RPMI7951 (cell line): Measurements from ENCODE around the gene EPHB1. TPM values are rescaled to one million over a fixed set of nuclear protein-coding genes. Genes with fewer than 3 reads are reported as not detected.
A peak's percentile ranks its signal among the peaks of the same experiment; 100 is the strongest.

ENCODE experiments used
- DNase-seq: peaks from one replicate; pipeline ENCODE4 v3.0.0-alpha.2; 2012; ENCODE audit warnings: low read depth
- total RNA-seq: library from RNA; depleted of rRNA; stranded (reverse); fragments of >200 nt; shearing (Covaris generic); gene quantifications from 2 replicates; pipeline ENCODE4 v1.2.3, GENCODE V29; 2014; rRNA removed

EPHB1 gene
- total RNA-seq = 1.6 and 2.6 TPM in 2 replicates

GRCh38 chr3:134794950-134795745 lies at the start of gene EPHB1:
TSS of gene EPHB1 (plus strand) at chr3:134795260.
- peak; percentile 95 for DNase-seq

GRCh38 chr3:134748698-134749097 lies 46.4 kb upstream of the EPHB1 start:
- no peak for DNase-seq

GRCh38 chr3:134749174-134749573 lies 45.9 kb upstream of the EPHB1 start:
- no peak for DNase-seq

GRCh38 chr3:134749802-134750553 lies 45.1 kb upstream of the EPHB1 start:
- no peak for DNase-seq

- DNase-seq = no peak
Measured at GRCh38 chr3:134751831-134752230, 43.2 kb upstream of the EPHB1 start.

- DNase-seq = no peak
Measured at GRCh38 chr3:134752761-134753461, 42.1 kb upstream of the EPHB1 start.

GRCh38 chr3:134753999-134754742 lies 40.9 kb upstream of the EPHB1 start:
- DNase-seq = no peak

GRCh38 chr3:134754768-134755559 lies 40.1 kb upstream of the EPHB1 start:
- DNase-seq = peak; percentile 28

- DNase-seq = no peak
Measured at GRCh38 chr3:134755821-134756220, 39.2 kb upstream of the EPHB1 start.

- no peak for DNase-seq
Measured at GRCh38 chr3:134757549-134758069, 37.5 kb upstream of the EPHB1 start.

- DNase-seq = no peak
Measured at GRCh38 chr3:134761213-134761612, 33.8 kb upstream of the EPHB1 start.

GRCh38 chr3:134762016-134762415 lies 33.0 kb upstream of the EPHB1 start:
- no peak for DNase-seq

- no peak for DNase-seq
Measured at GRCh38 chr3:134765468-134765867, 29.6 kb upstream of the EPHB1 start.

- DNase-seq = no peak
Measured at GRCh38 chr3:134766290-134766689, 28.8 kb upstream of the EPHB1 start.

GRCh38 chr3:134768116-134768515 lies 26.9 kb upstream of the EPHB1 start:
- DNase-seq = no peak

- no peak for DNase-seq
Measured at GRCh38 chr3:134768837-134769236, 26.2 kb upstream of the EPHB1 start.

- no peak for DNase-seq
Measured at GRCh38 chr3:134769287-134769868, 25.7 kb upstream of the EPHB1 start.

- DNase-seq = no peak
Measured at GRCh38 chr3:134772011-134772410, 23.0 kb upstream of the EPHB1 start.

- no peak for DNase-seq
Measured at GRCh38 chr3:134772591-134772990, 22.5 kb upstream of the EPHB1 start.

- DNase-seq = no peak
Measured at GRCh38 chr3:134775831-134776230, 19.2 kb upstream of the EPHB1 start.
